ENCODE results near the gene LYSMD3.

Gene LYSMD3

GRCh38 chr5:90530736-90531487 is 1.5 kb upstream of the LYSMD3 start:
- no peak for ATAC-seq (ENCODE audit: low read depth)
- H3K4me3 Mint-ChIP-seq = peak overlapping the region; percentile 99
- no peak for DNase-seq (ENCODE audit: low spot score in 2 of 2)
- H3K9me3 Mint-ChIP-seq = no peaks in the 10 kb centered on the region
- peaks cover 21% of the 10 kb centered on the region for H3K4me1 Mint-ChIP-seq
- H3K27me3 Mint-ChIP-seq = peaks cover 14% of the 10 kb centered on the region
- H3K27ac Mint-ChIP-seq = no peak overlapping the region
- peaks cover 8% of the 10 kb centered on the region for H3K36me3 Mint-ChIP-seq

GRCh38 chr5:90529939-90530677 is 724 bp upstream of the LYSMD3 start:
- H3K27me3 Mint-ChIP-seq = peaks cover 9% of the 10 kb centered on the region
- DNase-seq (ENCODE audit: low spot score in 2 of 2) (no peak), ATAC-seq (ENCODE audit: low read depth) (peak; percentile 54)
- H3K4me3 Mint-ChIP-seq = peak overlapping the region; percentile 99
- H3K36me3 Mint-ChIP-seq = peaks cover 8% of the 10 kb centered on the region
- H3K4me1 Mint-ChIP-seq = peaks cover 21% of the 10 kb centered on the region
- no peaks in the 10 kb centered on the region for H3K9me3 Mint-ChIP-seq
- H3K27ac Mint-ChIP-seq = peak overlapping the region; percentile 96

GRCh38 chr5:90528601-90529193 is 687 bp downstream of the LYSMD3 start:
- no peaks in the 10 kb centered on the region for H3K9me3 Mint-ChIP-seq
- DNase-seq (ENCODE audit: low spot score in 2 of 2) (no peak), ATAC-seq (ENCODE audit: low read depth) (no peak)
- H3K4me3 Mint-ChIP-seq = peak overlapping the region; percentile 99
- H3K27ac Mint-ChIP-seq = peak overlapping the region; percentile 96
- H3K36me3 Mint-ChIP-seq = peaks cover 10% of the 10 kb centered on the region
- H3K4me1 Mint-ChIP-seq = peaks cover 23% of the 10 kb centered on the region
- H3K27me3 Mint-ChIP-seq = peaks cover 5% of the 10 kb centered on the region

- Mint-ChIP-seq H3K27ac (no peak overlapping the region), H3K9me3 (no peaks in the 10 kb centered on the region), H3K36me3 (peaks cover 34% of the 10 kb centered on the region), H3K4me3 (no peak overlapping the region), H3K27me3 (no peaks in the 10 kb centered on the region), H3K4me1 (peaks cover 15% of the 10 kb centered on the region)
- no peak for DNase-seq (ENCODE audit: low spot score in 2 of 2)
- ATAC-seq (ENCODE audit: low read depth) = no peak
These were observed 10.3 kb downstream of the LYSMD3 start for GRCh38 chr5:90519081-90519480.

GRCh38 chr5:90518661-90519060 is 10.7 kb downstream of the LYSMD3 start:
- H3K27me3 Mint-ChIP-seq = no peaks in the 10 kb centered on the region
- no peak overlapping the region for H3K4me3 Mint-ChIP-seq
- H3K36me3 Mint-ChIP-seq = peaks cover 34% of the 10 kb centered on the region
- H3K9me3 Mint-ChIP-seq = no peaks in the 10 kb centered on the region
- no peak overlapping the region for H3K27ac Mint-ChIP-seq
- no peak for DNase-seq (ENCODE audit: low spot score in 2 of 2)
- peaks cover 15% of the 10 kb centered on the region for H3K4me1 Mint-ChIP-seq
- no peak for ATAC-seq (ENCODE audit: low read depth)

GRCh38 chr5:90514520-90514919 is 14.9 kb downstream of the LYSMD3 start:
- Mint-ChIP-seq H3K4me3 (no peak overlapping the region), H3K4me1 (peaks cover 8% of the 10 kb centered on the region), H3K27ac (no peak overlapping the region), H3K36me3 (peaks cover 17% of the 10 kb centered on the region), H3K9me3 (no peaks in the 10 kb centered on the region), H3K27me3 (no peaks in the 10 kb centered on the region)
- ATAC-seq (ENCODE audit: low read depth) (no peak), DNase-seq (ENCODE audit: low spot score in 2 of 2) (no peak)

- no peak for DNase-seq (ENCODE audit: low spot score in 2 of 2)
- Mint-ChIP-seq H3K4me3 (no peak overlapping the region), H3K9me3 (no peaks in the 10 kb centered on the region), H3K4me1 (peaks cover 3% of the 10 kb centered on the region), H3K36me3 (peaks cover 10% of the 10 kb centered on the region), H3K27ac (no peak overlapping the region), H3K27me3 (no peaks in the 10 kb centered on the region)
- ATAC-seq (ENCODE audit: low read depth) = no peak
These were observed 18.9 kb downstream of the LYSMD3 start for GRCh38 chr5:90510438-90510837.

GRCh38 chr5:90506221-90506620 is 23.2 kb downstream of the LYSMD3 start:
- H3K27me3 Mint-ChIP-seq = no peaks in the 10 kb centered on the region
- ATAC-seq (ENCODE audit: low read depth) (no peak), DNase-seq (ENCODE audit: low spot score in 2 of 2) (no peak)
- no peaks in the 10 kb centered on the region for H3K9me3 Mint-ChIP-seq
- no peak overlapping the region for H3K27ac Mint-ChIP-seq
- peaks cover 4% of the 10 kb centered on the region for H3K36me3 Mint-ChIP-seq
- H3K4me3 Mint-ChIP-seq = no peak overlapping the region
- peaks cover 3% of the 10 kb centered on the region for H3K4me1 Mint-ChIP-seq

- DNase-seq (ENCODE audit: low spot score in 2 of 2) (no peak), ATAC-seq (ENCODE audit: low read depth) (no peak)
- H3K27me3 Mint-ChIP-seq = no peaks in the 10 kb centered on the region
- peaks cover 3% of the 10 kb centered on the region for H3K4me1 Mint-ChIP-seq
- peaks cover 4% of the 10 kb centered on the region for H3K36me3 Mint-ChIP-seq
- no peaks in the 10 kb centered on the region for H3K9me3 Mint-ChIP-seq
- H3K4me3 Mint-ChIP-seq = no peak overlapping the region
- H3K27ac Mint-ChIP-seq = no peak overlapping the region
These were observed 24.6 kb downstream of the LYSMD3 start for GRCh38 chr5:90504743-90505142.

GRCh38 chr5:90503596-90503995 is 25.8 kb downstream of the LYSMD3 start:
- no peak for ATAC-seq (ENCODE audit: low read depth)
- Mint-ChIP-seq H3K4me1 (peaks cover 3% of the 10 kb centered on the region), H3K27ac (no peak overlapping the region), H3K9me3 (no peaks in the 10 kb centered on the region), H3K27me3 (no peaks in the 10 kb centered on the region), H3K36me3 (peaks cover 2% of the 10 kb centered on the region), H3K4me3 (no peak overlapping the region)
- no peak for DNase-seq (ENCODE audit: low spot score in 2 of 2)

- DNase-seq (ENCODE audit: low spot score in 2 of 2) = no peak
- peak overlapping the region; percentile 58 for H3K27ac Mint-ChIP-seq
- ATAC-seq (ENCODE audit: low read depth) = no peak
- peaks cover 3% of the 10 kb centered on the region for H3K9me3 Mint-ChIP-seq
- peaks cover 3% of the 10 kb centered on the region for H3K36me3 Mint-ChIP-seq
- H3K27me3 Mint-ChIP-seq = no peaks in the 10 kb centered on the region
- H3K4me3 Mint-ChIP-seq = no peak overlapping the region
- no peaks in the 10 kb centered on the region for H3K4me1 Mint-ChIP-seq
These were observed 34.2 kb downstream of the LYSMD3 start for GRCh38 chr5:90495146-90495545.

GRCh38 chr5:90494043-90494442 is 35.3 kb downstream of the LYSMD3 start:
- no peak for ATAC-seq (ENCODE audit: low read depth)
- no peak for DNase-seq (ENCODE audit: low spot score in 2 of 2)
- H3K27me3 Mint-ChIP-seq = no peaks in the 10 kb centered on the region
- H3K4me3 Mint-ChIP-seq = no peak overlapping the region
- peaks cover 3% of the 10 kb centered on the region for H3K9me3 Mint-ChIP-seq
- no peaks in the 10 kb centered on the region for H3K4me1 Mint-ChIP-seq
- peaks cover 3% of the 10 kb centered on the region for H3K36me3 Mint-ChIP-seq
- H3K27ac Mint-ChIP-seq = no peak overlapping the region

- ATAC-seq (ENCODE audit: low read depth) (no peak), DNase-seq (ENCODE audit: low spot score in 2 of 2) (no peak)
- Mint-ChIP-seq H3K27me3 (no peaks in the 10 kb centered on the region), H3K27ac (no peak overlapping the region), H3K4me3 (no peak overlapping the region), H3K4me1 (no peaks in the 10 kb centered on the region), H3K9me3 (no peaks in the 10 kb centered on the region), H3K36me3 (no peaks in the 10 kb centered on the region)
These were observed 40.6 kb downstream of the LYSMD3 start for GRCh38 chr5:90488791-90489190.

GRCh38 chr5:90484540-90484939 is 44.8 kb downstream of the LYSMD3 start:
- no peaks in the 10 kb centered on the region for H3K27me3 Mint-ChIP-seq
- no peaks in the 10 kb centered on the region for H3K9me3 Mint-ChIP-seq
- no peak for ATAC-seq (ENCODE audit: low read depth)
- H3K4me3 Mint-ChIP-seq = no peak overlapping the region
- no peaks in the 10 kb centered on the region for H3K4me1 Mint-ChIP-seq
- DNase-seq (ENCODE audit: low spot score in 2 of 2) = no peak
- no peak overlapping the region for H3K27ac Mint-ChIP-seq
- H3K36me3 Mint-ChIP-seq = peaks cover 2% of the 10 kb centered on the region

Measured in memory B cell (primary cell).